ENCODE results near the gene GAB2. TPM values are rescaled to one million over a fixed set of nuclear protein-coding genes. Genes with fewer than 3 reads are reported as not detected.

Gene GAB2
- total and polyA plus RNA-seq, 2 of the 4 experiments (the other 2 are of a cell fraction), result 3.3 to 5.9 TPM

DNA sequence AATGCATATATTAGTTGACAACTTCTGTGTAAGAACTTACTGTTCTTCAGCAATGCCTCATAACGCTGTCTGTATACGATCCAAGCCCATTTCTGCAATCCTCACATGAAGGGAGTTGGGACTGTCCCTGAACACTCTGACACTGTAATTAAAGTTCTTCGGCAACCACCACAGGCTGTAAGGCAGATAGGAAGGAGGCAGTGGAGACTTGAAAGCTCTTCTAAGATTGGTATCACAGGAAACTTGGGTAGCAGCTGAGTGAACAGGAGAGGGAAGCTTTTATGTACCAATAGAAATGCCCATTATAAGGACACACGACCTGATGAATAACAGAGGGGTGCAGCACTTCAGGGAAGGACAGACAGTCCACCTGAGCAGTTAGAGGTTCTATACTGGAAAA, 12.0 kb upstream of the GAB2 start:
- no peak overlapping the region for H3K9ac ChIP-seq (ENCODE audit: low read depth, low read length)
- H3K4me1 ChIP-seq (ENCODE audit: control insufficient read depth, insufficient read depth, low read length), result peaks cover 3% of the 10 kb centered on the region
- no peak overlapping the region for H3K4me3 ChIP-seq (ENCODE audit: insufficient read depth, low read depth, low read length)
- H3K14ac ChIP-seq (replicated peaks; ENCODE audit: low read depth, low read length), result no peak overlapping the region
- no peak overlapping the region for H3K4ac ChIP-seq (ENCODE audit: low read depth, low read length)
- H3K79me1 ChIP-seq (ENCODE audit: low read depth in 1 of 2, low read length in 2 of 2), result no peaks in the 10 kb centered on the region
- no peak overlapping the region for H4K5ac ChIP-seq (ENCODE audit: low read depth, low read length)
- no peak overlapping the region for H3K27ac ChIP-seq (ENCODE audit: insufficient read depth, low read length)
- no peak for TF ChIP-seq RAD21 (IDR thresholded peaks at IDR 0.05; ENCODE audit: low read length)
- TF ChIP-seq MAZ (IDR thresholded peaks at IDR 0.05; ENCODE audit: borderline replicate concordance, low read depth, low read length), result no peak
- no peak overlapping the region for H4K91ac ChIP-seq (ENCODE audit: insufficient read depth, low read depth, low read length)
- POLR2A ChIA-PET (ENCODE audit: unreplicated experiment), result no interaction called here
- dilution Hi-C loops (cut with HindIII; ENCODE audit: low sequenced_read_pairs, unreplicated experiment) (no loop called here), intact Hi-C loops (cut with micrococcal nuclease) (loop anchor here (5.0 kb wide), 1 partner anchor 68 kb away; no protein-coding TSS in a partner anchor), in situ Hi-C loops (cut with MboI; ENCODE audit: low sequenced_read_pairs) (no loop called here)
- no peaks in the 10 kb centered on the region for H3K36me3 ChIP-seq (ENCODE audit: control insufficient read depth, insufficient read depth, low read length)
- no peak for ATAC-seq (ENCODE audit: low read depth)
- CTCF ChIA-PET, result interaction anchor here (1.5 to 1.8 kb wide), 2 partner anchors 9 to 10 kb away, joined by 3 to 7 read pairs; no protein-coding TSS in a partner anchor
- no peaks in the 10 kb centered on the region for H3K9me1 ChIP-seq (ENCODE audit: insufficient read depth, low read length)
- BruUV-seq (replicated peaks), result no TSS peak
- no CpG with 5 or more reads among the region's 4 CpGs for WGBS, 2 experiments (ENCODE audit: extremely low coverage in 2 of 2, insufficient read length in 1 of 2)
- H2BK5ac ChIP-seq (ENCODE audit: low read depth, low read length, poor library complexity, severe bottlenecking), result no peak overlapping the region
- H3K18ac ChIP-seq (ENCODE audit: low read depth, low read length), result no peak overlapping the region
- no peak overlapping the region for H3K4me2 ChIP-seq (ENCODE audit: low read depth, low read length)
- no peak overlapping the region for H3K56ac ChIP-seq (ENCODE audit: extremely low read depth, insufficient read depth, low read length)
- H2AK9ac ChIP-seq (replicated peaks; ENCODE audit: low read depth, low read length, poor library complexity), result no peak overlapping the region
- H4K20me1 ChIP-seq (ENCODE audit: insufficient read depth, low read length), result no peaks in the 10 kb centered on the region
- no peak overlapping the region for H2BK15ac ChIP-seq (ENCODE audit: low read depth, low read length)
- no peak overlapping the region for H2AFZ ChIP-seq (replicated peaks; ENCODE audit: low read length, poor library complexity)
- no peak overlapping the region for H3K23ac ChIP-seq (ENCODE audit: low read depth, low read length)
- H4K8ac ChIP-seq (ENCODE audit: low read depth in 2 of 2, low read length in 2 of 2), result no peak overlapping the region
- DNase-seq, result no peak
- no peaks in the 10 kb centered on the region for H3K27me3 ChIP-seq (ENCODE audit: control insufficient read depth, insufficient read depth, low read length)
- no peak overlapping the region for H2BK120ac ChIP-seq (ENCODE audit: low read depth, low read length)
- H2AK5ac ChIP-seq (ENCODE audit: low read depth, low read length), result no peak overlapping the region
- H2BK20ac ChIP-seq (ENCODE audit: low read depth, low read length), result no peak overlapping the region
- H3K9me3 ChIP-seq (ENCODE audit: control insufficient read depth, insufficient read depth, low read length), result no peaks in the 10 kb centered on the region

Data from IMR-90 (cell line).